GM23338 (cell line): Measurements from ENCODE around the gene YIPF2. TPM values are rescaled to one million over a fixed set of nuclear protein-coding genes. Genes with fewer than 3 reads are reported as not detected.

ENCODE experiments used
- ATAC-seq: fragments of 200-7000 bp; cut with Tn5 transposase; 3 replicates; pipeline ENCODE4 v1.9.1; 2020
- DNase-seq: peaks from one replicate; pipeline ENCODE4 v3.0.0-alpha.2; 2015; ENCODE audit warnings: low spot score
- H2AFZ ChIP-seq: fragments of 200-600 bp; sonication (generic); 2 replicates; pipeline ENCODE4 v1.8.0; 2016; ENCODE audit warnings: antibody characterized with exemption, mild to moderate bottlenecking, moderate library complexity
- H3F3A ChIP-seq: fragments of 200-600 bp; sonication (generic); replicated peaks from 2 replicates; pipeline ENCODE4 v1.8.0; 2017; ENCODE audit warnings: antibody characterized with exemption, mixed run types, low read depth
- H3K27ac ChIP-seq: fragments of 200-600 bp; sonication (generic); 2 replicates; pipeline ENCODE4 v1.6.1; 2016; ENCODE audit warnings: low read depth
- H3K27me3 ChIP-seq: fragments of 200-600 bp; sonication (generic); 2 replicates; pipeline ENCODE4 v1.8.0; 2016; ENCODE audit warnings: mild to moderate bottlenecking, mixed run types, moderate library complexity; ENCODE audit not compliant: insufficient read depth
- H3K36me3 ChIP-seq: fragments of 200-600 bp; sonication (generic); 2 replicates; pipeline ENCODE4 v1.8.0; 2016; ENCODE audit warnings: mild to moderate bottlenecking; ENCODE audit not compliant: insufficient read depth
- H3K4me1 ChIP-seq: fragments of 200-600 bp; sonication (generic); 2 replicates; pipeline ENCODE4 v1.8.0; 2016; ENCODE audit warnings: mild to moderate bottlenecking, moderate library complexity; ENCODE audit not compliant: insufficient read depth
- H3K4me2 ChIP-seq: fragments of 200-600 bp; sonication (generic); 2 replicates; pipeline ENCODE4 v1.7.1; 2017; ENCODE audit warnings: mixed run types
- H3K4me3 ChIP-seq: fragments of 200-600 bp; sonication (generic); 2 replicates; pipeline ENCODE4 v1.6.1; 2016; ENCODE audit warnings: mixed run types
- H3K79me2 ChIP-seq: fragments of 200-600 bp; sonication (generic); replicated peaks from 2 replicates; pipeline ENCODE4 v1.8.0; 2017; ENCODE audit warnings: mild to moderate bottlenecking; ENCODE audit not compliant: insufficient read depth
- H3K9me2 ChIP-seq: fragments of 200-600 bp; sonication (generic); 2 replicates; pipeline ENCODE4 v1.8.0; 2017; ENCODE audit not compliant: insufficient read depth
- H4K20me1 ChIP-seq: fragments of 200-600 bp; sonication (generic); replicated peaks from 2 replicates; pipeline ENCODE4 v1.8.0; 2017; ENCODE audit warnings: mild to moderate bottlenecking; ENCODE audit not compliant: insufficient read depth
- H3K27ac Mint-ChIP-seq: 2 replicates; pipeline ENCODE4 v1.8.0; 2020; ENCODE audit warnings: inconsistent platforms, mild to moderate bottlenecking, moderate library complexity, mixed read lengths
- H3K27me3 Mint-ChIP-seq: 3 replicates; pipeline ENCODE4 v1.8.0; 2022; ENCODE audit warnings: low read depth, mild to moderate bottlenecking, moderate library complexity, mixed read lengths, inconsistent platforms; ENCODE audit not compliant: insufficient read depth, poor library complexity
- H3K36me3 Mint-ChIP-seq: 3 replicates; pipeline ENCODE4 v1.8.0; 2021; ENCODE audit warnings: low read depth, mild to moderate bottlenecking, inconsistent platforms, moderate library complexity, mixed read lengths
- H3K4me1 Mint-ChIP-seq: 3 replicates; pipeline ENCODE4 v1.8.0; 2020; ENCODE audit warnings: mild to moderate bottlenecking, inconsistent platforms, mixed read lengths
- H3K4me3 Mint-ChIP-seq: 3 replicates; pipeline ENCODE4 v1.8.0; 2021; ENCODE audit warnings: moderate library complexity, mild to moderate bottlenecking, inconsistent platforms, mixed read lengths
- H3K9me3 Mint-ChIP-seq: 3 replicates; pipeline ENCODE4 v1.8.0; 2020; ENCODE audit warnings: moderate library complexity, mild to moderate bottlenecking, inconsistent platforms, mixed read lengths
- CREB1 ChIP-seq: fragments of 250-450 bp; sonication (Bioruptor Pico); IDR thresholded peaks from 2 replicates; pipeline ENCODE4 v1.5.0; 2020; ENCODE audit warnings: low read depth, mild to moderate bottlenecking, moderate library complexity
- CTCF ChIP-seq, 2 experiments: fragments of 200-600 bp in 1 of 2; sonication (generic) in 1 of 2; conservative IDR thresholded peaks; 2 replicates each; pipeline versions ENCODE4 v1.5.1 to v1.6.1; 2016 to 2017; ENCODE audit warnings: antibody characterized with exemption in 2 of 2, low read depth in 2 of 2, mild to moderate bottlenecking in 2 of 2, moderate library complexity in 1 of 2
- ETS1 ChIP-seq: IDR thresholded peaks from 2 replicates; pipeline ENCODE4 v1.6.1; 2016; ENCODE audit warnings: antibody characterized with exemption
- EZH2 ChIP-seq: fragments of 200-600 bp; sonication (generic); IDR thresholded peaks from one replicate; pipeline ENCODE4 v1.8.0; 2017; ENCODE audit warnings: antibody characterized with exemption, mild to moderate bottlenecking, low read depth; ENCODE audit not compliant: unreplicated experiment
- EZH2phosphoT487 ChIP-seq: fragments of 200-600 bp; sonication (generic); IDR thresholded peaks from one replicate; pipeline ENCODE4 v1.8.1; 2018; ENCODE audit warnings: antibody characterized with exemption; ENCODE audit not compliant: unreplicated experiment
- JUNB ChIP-seq: IDR thresholded peaks from one replicate; pipeline ENCODE4 v1.6.1; 2016; ENCODE audit warnings: antibody characterized with exemption; ENCODE audit not compliant: unreplicated experiment
- NANOG ChIP-seq: IDR thresholded peaks from 2 replicates; pipeline ENCODE4 v1.6.1; 2016; ENCODE audit warnings: antibody characterized with exemption, borderline replicate concordance
- POLR2AphosphoS5 ChIP-seq: IDR thresholded peaks from 2 replicates; pipeline ENCODE4 v1.6.1; 2016; ENCODE audit warnings: antibody characterized with exemption, low read depth
- STAT1 ChIP-seq: IDR thresholded peaks from one replicate; pipeline ENCODE4 v1.6.1; 2016; ENCODE audit warnings: antibody characterized with exemption; ENCODE audit not compliant: unreplicated experiment
- ZNF114 ChIP-seq: fragments of 250-450 bp; sonication (Bioruptor Pico); IDR thresholded peaks from 2 replicates; pipeline ENCODE4 v1.5.0; 2020; ENCODE audit warnings: mild to moderate bottlenecking, moderate library complexity
- ZNF331 ChIP-seq: fragments of 250-450 bp; sonication (Bioruptor Pico); IDR thresholded peaks from 2 replicates; pipeline ENCODE4 v1.5.0; 2020; ENCODE audit warnings: low read depth, mild to moderate bottlenecking, moderate library complexity
- polyA plus RNA-seq: library from polyadenylated mRNA; unstranded; fragments of >200 nt; fragmentation: Nextera tagmentation; extraction: Ambion mirVana; gene quantifications from 2 replicates; pipeline ENCODE4 v1.2.1, GENCODE V29; 2016
- total RNA-seq: library from RNA; depleted of rRNA; stranded (reverse); fragments of >200 nt; shearing (Covaris generic); gene quantifications from 2 replicates; pipeline ENCODE4 v1.2.3, GENCODE V29; 2014
- TF ChIP-seq, protein P1 (sequence below): IDR thresholded peaks from one replicate; pipeline ENCODE4 v1.6.1; 2018; ENCODE audit warnings: antibody characterized with exemption; ENCODE audit not compliant: unreplicated experiment
- TF ChIP-seq, protein P2 (sequence below): fragments of 250-450 bp; sonication (Bioruptor Pico); IDR thresholded peaks from 2 replicates; pipeline ENCODE4 v1.5.0; 2020; ENCODE audit warnings: mild to moderate bottlenecking, moderate library complexity

YIPF2 gene
- total and polyA plus RNA-seq, 2 experiments from 2014 or later = 36.3 to 63.7 TPM

DNA sequence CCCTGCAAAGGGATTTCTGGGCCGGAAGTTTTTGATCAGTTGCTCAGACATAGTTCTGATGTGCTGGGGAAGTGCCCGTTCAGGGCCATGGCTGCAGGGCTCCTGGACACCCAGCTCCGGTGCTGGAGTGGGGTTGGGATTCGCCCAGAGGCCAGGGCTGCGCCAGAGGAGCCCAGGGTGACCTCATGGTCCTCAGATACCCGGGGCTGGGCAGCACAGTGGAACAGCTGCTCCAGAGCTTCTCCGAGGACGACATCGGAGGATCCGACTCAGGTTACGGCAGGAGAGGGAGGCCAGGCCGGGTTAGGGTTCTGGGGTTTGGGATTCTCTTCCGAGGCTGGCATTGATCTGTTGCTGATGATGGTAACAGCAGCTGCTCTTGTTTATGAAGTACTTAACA is 36.2 kb downstream of the YIPF2 start:
- Histone ChIP-seq H4K20me1 (peaks cover 8% of the 10 kb centered on the region), H3K4me1 (peaks cover 71% of the 10 kb centered on the region), H3K79me2 (peaks cover 89% of the 10 kb centered on the region), H3K36me3 (no peaks in the 10 kb centered on the region), H2AFZ (no peak overlapping the region), H3K27ac (peak overlapping the region; percentile 90), H3K4me3 (no peak overlapping the region), H3K9me2 (no peaks in the 10 kb centered on the region), H3K27me3 (no peaks in the 10 kb centered on the region), H3K4me2 (peak overlapping the region; percentile 66; the same call in 1 of the 2 replicates), H3F3A (peaks cover 28% of the 10 kb centered on the region)
- DNase-seq (no peak), ATAC-seq (no peak)
- H3K27me3 Mint-ChIP-seq = peaks cover 14% of the 10 kb centered on the region
- no peak for TF ChIP-seq ETS1
- TF ChIP-seq, protein P1, sequence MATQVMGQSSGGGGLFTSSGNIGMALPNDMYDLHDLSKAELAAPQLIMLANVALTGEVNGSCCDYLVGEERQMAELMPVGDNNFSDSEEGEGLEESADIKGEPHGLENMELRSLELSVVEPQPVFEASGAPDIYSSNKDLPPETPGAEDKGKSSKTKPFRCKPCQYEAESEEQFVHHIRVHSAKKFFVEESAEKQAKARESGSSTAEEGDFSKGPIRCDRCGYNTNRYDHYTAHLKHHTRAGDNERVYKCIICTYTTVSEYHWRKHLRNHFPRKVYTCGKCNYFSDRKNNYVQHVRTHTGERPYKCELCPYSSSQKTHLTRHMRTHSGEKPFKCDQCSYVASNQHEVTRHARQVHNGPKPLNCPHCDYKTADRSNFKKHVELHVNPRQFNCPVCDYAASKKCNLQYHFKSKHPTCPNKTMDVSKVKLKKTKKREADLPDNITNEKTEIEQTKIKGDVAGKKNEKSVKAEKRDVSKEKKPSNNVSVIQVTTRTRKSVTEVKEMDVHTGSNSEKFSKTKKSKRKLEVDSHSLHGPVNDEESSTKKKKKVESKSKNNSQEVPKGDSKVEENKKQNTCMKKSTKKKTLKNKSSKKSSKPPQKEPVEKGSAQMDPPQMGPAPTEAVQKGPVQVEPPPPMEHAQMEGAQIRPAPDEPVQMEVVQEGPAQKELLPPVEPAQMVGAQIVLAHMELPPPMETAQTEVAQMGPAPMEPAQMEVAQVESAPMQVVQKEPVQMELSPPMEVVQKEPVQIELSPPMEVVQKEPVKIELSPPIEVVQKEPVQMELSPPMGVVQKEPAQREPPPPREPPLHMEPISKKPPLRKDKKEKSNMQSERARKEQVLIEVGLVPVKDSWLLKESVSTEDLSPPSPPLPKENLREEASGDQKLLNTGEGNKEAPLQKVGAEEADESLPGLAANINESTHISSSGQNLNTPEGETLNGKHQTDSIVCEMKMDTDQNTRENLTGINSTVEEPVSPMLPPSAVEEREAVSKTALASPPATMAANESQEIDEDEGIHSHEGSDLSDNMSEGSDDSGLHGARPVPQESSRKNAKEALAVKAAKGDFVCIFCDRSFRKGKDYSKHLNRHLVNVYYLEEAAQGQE = no peak
- TF ChIP-seq, protein P2, sequence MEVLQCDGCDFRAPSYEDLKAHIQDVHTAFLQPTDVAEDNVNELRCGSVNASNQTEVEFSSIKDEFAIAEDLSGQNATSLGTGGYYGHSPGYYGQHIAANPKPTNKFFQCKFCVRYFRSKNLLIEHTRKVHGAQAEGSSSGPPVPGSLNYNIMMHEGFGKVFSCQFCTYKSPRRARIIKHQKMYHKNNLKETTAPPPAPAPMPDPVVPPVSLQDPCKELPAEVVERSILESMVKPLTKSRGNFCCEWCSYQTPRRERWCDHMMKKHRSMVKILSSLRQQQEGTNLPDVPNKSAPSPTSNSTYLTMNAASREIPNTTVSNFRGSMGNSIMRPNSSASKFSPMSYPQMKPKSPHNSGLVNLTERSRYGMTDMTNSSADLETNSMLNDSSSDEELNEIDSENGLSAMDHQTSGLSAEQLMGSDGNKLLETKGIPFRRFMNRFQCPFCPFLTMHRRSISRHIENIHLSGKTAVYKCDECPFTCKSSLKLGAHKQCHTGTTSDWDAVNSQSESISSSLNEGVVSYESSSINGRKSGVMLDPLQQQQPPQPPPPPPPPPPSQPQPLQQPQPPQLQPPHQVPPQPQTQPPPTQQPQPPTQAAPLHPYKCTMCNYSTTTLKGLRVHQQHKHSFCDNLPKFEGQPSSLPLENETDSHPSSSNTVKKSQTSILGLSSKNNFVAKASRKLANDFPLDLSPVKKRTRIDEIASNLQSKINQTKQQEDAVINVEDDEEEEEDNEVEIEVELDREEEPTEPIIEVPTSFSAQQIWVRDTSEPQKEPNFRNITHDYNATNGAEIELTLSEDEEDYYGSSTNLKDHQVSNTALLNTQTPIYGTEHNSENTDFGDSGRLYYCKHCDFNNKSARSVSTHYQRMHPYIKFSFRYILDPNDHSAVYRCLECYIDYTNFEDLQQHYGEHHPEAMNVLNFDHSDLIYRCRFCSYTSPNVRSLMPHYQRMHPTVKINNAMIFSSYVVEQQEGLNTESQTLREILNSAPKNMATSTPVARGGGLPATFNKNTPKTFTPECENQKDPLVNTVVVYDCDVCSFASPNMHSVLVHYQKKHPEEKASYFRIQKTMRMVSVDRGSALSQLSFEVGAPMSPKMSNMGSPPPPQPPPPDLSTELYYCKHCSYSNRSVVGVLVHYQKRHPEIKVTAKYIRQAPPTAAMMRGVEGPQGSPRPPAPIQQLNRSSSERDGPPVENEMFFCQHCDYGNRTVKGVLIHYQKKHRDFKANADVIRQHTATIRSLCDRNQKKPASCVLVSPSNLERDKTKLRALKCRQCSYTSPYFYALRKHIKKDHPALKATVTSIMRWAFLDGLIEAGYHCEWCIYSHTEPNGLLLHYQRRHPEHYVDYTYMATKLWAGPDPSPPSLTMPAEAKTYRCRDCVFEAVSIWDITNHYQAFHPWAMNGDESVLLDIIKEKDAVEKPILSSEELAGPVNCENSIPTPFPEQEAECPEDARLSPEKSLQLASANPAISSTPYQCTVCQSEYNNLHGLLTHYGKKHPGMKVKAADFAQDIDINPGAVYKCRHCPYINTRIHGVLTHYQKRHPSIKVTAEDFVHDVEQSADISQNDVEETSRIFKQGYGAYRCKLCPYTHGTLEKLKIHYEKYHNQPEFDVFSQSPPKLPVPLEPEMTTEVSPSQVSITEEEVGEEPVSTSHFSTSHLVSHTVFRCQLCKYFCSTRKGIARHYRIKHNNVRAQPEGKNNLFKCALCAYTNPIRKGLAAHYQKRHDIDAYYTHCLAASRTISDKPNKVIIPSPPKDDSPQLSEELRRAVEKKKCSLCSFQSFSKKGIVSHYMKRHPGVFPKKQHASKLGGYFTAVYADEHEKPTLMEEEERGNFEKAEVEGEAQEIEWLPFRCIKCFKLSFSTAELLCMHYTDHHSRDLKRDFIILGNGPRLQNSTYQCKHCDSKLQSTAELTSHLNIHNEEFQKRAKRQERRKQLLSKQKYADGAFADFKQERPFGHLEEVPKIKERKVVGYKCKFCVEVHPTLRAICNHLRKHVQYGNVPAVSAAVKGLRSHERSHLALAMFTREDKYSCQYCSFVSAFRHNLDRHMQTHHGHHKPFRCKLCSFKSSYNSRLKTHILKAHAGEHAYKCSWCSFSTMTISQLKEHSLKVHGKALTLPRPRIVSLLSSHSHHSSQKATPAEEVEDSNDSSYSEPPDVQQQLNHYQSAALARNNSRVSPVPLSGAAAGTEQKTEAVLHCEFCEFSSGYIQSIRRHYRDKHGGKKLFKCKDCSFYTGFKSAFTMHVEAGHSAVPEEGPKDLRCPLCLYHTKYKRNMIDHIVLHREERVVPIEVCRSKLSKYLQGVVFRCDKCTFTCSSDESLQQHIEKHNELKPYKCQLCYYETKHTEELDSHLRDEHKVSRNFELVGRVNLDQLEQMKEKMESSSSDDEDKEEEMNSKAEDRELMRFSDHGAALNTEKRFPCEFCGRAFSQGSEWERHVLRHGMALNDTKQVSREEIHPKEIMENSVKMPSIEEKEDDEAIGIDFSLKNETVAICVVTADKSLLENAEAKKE (CRISPR knock-in tag) = no peak
- TF ChIP-seq STAT1 = no peak
- TF ChIP-seq EZH2phosphoT487 = no peak
- TF ChIP-seq CREB1 = no peak
- TF ChIP-seq ZNF114 = no peak
- no peak for TF ChIP-seq ZNF331 (CRISPR knock-in tag)
- no peak for TF ChIP-seq NANOG
- TF ChIP-seq POLR2AphosphoS5 = no peak
- no peak for TF ChIP-seq CTCF (conservative IDR thresholded peaks at IDR 0.05; ENCODE audit: low read depth in 2 of 2)
- no peak for TF ChIP-seq EZH2
- TF ChIP-seq JUNB = no peak
- H3K4me3 Mint-ChIP-seq = no peak overlapping the region; the same call in 2 of the 3 replicates
- H3K36me3 Mint-ChIP-seq = no peaks in the 10 kb centered on the region
- peaks cover 69% of the 10 kb centered on the region for H3K4me1 Mint-ChIP-seq
- no peaks in the 10 kb centered on the region for H3K9me3 Mint-ChIP-seq
- H3K27ac Mint-ChIP-seq = peak overlapping the region; percentile 77; the same call in 1 of the 2 replicates
